GM19397 (cell line): ENCODE data around the gene TECTA.
"Not testable (repeated sequence)": the region's sequence is repeated elsewhere in the genome, so short reads cannot be mapped to it uniquely, and the experiment has no call there.

ENCODE experiments used
- ATAC-seq: cut with Tn5 transposase; IDR thresholded peaks from one replicate; pipeline ENCODE4 v1.9.1; 2021; ENCODE audit warnings: mild to moderate bottlenecking, moderate library complexity; ENCODE audit not compliant: unreplicated experiment

The TECTA gene

DNA sequence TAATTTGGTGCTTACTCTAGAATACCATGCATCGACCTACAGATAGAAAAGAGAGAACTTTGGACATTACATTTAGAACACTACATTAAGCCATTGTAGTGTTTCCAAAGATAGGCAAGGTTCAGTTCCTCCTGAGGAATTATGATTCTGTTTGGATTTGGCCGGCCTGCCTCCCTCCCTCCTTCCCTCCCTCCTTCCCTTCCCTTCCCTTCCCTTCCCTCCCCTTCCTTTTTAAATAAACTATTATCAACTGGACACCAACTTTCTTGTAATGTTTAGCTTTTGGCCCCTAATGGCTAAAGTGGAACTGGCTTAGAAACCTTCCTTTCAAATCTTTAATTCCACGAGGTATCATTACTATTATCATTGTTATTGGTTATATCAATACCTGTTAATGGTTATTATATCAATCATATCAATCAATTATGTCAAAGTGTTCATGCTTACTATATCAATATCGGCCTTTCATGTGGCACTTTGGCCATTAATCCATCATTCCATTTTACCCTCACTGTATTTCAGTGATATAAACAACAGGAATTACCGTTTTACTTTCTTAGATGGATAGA is 60.4 kb downstream of the TECTA start:
- no peak for ATAC-seq

DNA sequence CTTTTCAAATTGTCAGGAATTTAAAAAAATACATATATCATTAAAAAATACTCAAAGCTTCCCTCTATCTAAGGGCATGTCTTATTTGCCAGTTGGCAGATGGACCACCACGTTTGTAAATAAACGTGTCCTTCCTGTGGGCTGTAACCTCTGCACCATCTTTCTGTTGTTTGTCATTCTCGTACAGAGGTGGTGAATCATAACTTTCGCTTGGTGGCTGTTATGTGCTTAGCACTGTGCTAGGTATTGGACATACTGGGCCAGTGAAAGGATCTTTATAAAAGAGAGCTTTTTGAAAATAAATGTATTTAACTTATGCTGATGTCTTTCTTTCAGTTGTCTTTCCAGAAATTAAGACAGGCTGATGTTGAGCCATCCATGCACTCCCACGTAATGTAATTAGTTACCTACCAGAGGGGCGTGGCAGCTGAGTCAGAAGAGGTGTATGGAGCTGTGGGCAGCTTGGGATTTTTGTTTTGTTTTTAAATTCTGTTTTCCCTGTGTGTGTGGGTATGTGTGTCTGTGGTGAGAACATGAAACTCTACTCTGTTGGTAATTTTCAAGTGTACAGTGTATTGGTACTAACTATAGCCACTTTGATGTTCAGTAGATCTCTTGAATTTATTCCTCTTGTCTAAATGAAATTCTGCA is 62.7 kb downstream of the TECTA start:
- ATAC-seq: no peak

DNA sequence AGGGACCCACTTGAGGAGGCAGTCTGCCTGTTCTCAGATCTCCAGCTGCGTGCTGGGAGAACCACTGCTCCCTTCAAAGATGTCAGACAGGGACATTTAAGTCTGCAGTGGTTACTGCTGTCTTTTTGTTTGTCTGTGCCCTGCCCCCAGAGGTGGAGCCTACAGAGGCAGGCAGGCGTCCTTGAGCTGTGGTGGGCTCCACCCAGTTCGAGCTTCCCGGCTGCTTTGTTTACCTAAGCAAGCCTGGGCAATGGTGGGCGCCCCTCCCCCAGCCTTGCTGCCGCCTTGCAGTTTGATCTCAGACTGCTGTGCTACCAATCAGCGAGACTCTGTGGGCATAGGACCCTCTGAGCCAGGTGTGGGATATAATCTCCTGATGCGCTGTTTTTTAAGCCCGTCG is 76.6 kb downstream of the TECTA start:
- ATAC-seq: not testable (repeated sequence)

DNA sequence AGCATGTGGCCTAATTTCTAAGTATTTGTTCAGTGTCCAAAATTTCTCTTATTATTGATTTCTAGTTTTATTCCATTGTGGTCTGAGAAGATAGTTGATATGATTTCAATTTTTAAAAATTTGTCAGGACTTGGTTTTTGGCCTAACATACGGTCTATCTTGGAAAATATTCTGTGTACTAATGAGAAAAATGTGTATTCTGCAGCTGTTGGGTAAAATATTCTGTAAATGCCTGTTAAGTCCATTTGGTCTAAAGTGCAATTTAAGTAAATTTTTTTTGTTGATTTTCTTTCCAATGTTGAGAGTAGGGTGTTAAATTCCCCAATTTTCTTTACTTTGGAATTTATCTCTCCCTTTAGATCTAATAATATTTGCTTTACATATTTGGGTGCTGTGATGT is 78.3 kb downstream of the TECTA start:
- ATAC-seq: no peak

DNA sequence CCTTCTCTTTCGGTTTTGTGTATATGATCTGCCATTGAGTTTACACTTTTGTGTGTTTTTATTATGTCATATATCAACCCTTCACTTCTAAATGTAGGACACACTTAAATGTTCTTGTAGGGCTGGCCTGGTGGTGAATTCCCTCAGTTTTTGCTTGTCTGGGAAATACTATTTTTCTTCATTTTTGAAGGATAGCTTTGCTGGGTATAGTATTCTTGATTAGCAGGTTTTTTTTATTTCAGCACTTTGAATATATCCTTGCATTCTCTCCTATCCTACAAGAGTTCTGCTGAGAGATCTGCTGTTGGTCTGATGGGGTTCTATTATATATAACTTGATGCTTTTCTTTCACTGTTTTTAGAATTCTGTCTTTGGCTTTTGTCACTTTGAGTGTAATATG is 79.1 kb downstream of the TECTA start:
- no peak for ATAC-seq

DNA sequence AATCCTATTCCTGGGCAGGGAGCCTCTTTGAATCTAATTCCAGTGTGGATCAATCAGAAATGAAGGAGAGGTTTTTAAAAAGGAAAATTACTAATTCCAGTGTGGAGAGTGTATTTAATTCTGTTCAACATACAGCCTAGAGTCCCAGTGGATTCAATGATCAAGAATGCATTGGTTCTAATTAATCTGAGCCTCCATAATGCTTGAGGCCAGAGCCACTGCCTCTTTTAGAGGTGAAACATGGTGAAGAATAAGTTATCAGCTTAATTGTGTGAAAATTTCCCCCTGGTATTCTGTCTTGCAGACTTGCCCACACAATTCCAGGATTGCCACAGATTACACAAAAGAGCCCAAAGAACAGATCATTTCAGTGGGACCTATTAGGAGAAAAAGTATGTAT is 87.7 kb downstream of the TECTA start:
- no peak for ATAC-seq

DNA sequence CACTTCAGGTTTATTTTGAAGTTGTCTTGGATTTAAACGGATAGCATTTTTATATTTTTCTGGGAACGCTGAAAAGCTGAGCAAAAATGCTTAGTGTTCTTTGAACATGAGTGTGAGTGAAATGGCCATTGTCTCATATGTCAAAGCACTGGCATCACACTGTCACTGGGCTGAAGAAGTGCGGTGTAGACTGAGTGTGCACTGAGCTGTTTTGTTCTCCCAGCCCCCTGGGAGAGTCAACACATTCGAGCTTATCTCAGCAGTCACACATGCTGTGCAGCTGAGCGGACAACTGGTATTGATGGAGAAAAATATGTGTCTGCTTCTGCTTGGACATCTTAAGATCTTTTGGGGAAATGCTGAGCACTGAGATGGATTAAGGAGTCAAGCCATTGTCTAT is 90.8 kb downstream of the TECTA start:
- no peak for ATAC-seq

DNA sequence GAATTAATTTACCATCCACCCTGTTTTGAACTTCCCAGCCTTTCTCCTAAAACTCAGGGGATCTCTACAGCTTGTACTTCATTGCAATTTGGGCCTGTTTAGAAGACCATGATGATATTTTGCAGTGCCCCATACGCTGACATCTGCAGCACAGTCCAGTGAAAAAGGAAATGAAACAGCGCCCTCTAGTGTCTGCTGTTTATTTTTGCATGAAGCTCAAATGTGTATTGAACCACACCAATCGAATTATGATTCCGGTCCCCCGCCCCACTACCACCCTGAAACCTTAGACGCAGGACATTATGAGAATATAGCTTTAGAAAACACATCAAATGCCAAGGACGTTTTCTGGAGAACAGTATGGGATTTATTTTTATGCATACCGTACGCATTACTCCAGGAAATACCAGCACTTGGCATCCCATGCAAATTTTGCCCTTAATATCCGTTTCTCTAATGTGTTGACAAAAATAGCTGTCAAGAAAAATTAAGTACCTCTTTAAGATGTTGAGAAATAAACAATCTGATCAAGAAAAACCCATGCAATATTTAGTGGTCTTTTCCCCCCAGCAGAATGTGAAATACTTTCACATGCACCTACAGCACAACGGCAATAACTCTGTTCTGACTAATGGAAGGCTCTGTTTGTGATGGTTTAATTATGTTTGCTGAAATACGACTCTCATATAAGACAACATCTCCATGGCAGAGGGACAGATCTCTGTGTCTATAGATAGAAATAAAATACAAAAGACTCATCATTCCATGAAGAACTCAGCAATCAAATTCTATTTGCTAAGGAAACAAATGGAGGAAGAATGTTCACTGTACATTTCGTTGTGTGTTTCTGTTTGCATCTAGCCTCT is 93.9 kb downstream of the TECTA start:
- ATAC-seq: peak; percentile 68

DNA sequence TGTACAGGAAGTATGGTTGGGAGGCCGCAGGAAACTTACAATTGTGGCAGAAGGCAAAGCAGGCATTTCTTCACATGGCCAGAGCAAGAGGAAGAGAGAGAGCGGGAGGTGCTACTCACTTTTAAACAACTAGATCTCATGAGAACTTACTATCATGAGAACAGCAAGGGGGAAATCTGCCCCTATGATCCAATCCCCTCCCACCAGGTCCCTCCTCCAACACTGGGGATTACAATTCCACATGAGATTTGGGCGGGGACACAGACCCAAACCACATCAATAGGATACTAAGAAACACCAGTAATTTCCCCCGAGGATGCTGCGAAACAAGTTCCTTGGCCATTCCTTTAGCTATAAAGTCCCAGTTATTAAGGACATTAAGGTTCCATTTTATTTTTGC is 97.4 kb downstream of the TECTA start:
- ATAC-seq: no peak

DNA sequence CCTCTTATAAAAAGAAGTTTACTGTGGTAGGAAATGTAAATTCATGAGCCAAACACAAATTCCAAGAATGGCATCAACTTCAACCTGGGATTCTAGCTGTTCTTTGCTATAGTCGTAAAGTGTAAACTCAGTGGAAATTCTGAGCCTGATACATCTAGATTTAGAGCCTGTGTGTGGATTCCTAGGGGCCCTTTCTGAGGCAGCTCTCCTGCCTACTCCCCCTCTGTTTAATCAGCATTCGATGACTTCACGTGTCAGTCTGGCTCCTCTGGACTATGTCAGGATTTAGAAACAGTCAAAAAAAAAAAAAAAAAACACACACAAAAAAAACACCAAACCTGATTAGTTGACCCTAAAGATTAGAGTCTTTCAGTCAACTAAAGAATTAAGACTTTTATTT is 98.5 kb downstream of the TECTA start:
- ATAC-seq: no peak

DNA sequence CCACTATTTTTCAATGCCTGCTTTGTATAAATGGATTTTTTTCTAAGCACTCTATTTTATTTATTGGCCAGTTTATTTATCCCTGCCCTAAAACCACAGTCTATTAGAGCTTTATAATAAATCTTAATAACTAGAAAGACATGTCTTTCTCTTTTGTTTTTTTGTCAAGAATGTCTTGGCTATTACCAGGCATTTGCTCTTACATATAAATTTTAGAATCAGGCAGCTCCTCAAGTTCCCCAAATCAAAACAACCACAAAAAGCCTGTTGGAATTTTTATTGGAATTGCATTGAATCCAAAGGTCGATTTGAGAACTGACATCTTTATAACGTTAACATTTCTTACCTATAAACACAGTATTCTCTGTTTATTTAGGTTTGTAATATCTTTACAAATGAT is 105.8 kb downstream of the TECTA start:
- ATAC-seq: no peak

DNA sequence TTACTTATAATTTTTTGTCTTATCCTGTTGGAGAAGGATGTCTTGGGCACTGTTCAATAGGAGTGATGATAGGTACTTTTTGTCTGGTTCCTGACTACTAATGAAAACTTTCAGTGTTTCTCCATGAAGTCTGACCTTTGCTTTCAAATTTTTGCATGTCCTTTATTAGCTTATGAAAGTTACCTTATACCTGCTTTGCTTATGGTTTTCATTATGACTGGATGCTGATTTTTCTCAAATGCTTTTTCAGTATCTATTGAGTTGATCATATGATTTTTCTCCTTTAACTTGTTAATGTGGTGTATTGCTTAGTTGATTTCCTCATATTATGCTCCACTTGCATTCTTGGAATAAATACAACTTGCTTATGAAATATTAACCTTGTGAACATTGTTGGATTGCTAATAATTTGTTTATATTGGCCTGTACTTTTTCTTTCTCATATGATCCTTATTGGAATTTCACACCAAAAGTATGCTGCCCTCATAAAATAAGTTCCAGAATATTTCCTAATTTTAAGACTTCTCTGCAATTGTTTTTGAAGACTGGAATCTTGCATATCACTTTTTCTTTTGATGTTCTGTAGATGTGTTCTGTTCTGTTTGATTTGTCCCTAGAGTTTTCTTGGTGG is 106.6 kb downstream of the TECTA start:
- ATAC-seq: no peak

DNA sequence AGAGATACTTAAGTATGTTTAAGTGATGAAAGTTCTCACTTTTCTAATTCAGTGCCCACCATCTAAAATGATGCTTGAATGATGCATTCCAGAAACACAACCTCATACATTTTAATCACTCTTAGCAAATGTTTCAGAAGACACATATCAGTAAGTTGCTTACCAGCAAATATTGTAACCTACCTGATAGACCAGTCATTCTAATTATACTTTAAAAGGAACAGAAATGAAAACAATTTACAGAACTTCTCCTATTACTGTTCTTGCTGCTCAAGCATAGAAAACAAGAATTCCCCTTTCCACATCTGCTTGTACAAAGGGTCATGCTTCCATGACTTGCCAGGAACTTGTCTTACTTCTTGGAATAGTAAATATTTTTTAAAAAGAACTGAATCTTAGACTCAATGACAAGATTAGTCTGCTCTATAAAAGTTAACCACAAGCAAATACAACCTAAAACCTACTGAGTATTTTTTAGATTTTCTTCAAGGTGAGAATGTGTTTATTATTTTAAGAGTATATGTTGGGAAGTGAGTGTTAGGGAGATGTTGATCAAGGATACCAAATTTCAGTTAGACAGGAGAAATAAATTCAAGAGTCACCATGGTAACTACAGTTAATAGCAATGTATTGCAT is 109.5 kb downstream of the TECTA start:
- ATAC-seq: no peak

DNA sequence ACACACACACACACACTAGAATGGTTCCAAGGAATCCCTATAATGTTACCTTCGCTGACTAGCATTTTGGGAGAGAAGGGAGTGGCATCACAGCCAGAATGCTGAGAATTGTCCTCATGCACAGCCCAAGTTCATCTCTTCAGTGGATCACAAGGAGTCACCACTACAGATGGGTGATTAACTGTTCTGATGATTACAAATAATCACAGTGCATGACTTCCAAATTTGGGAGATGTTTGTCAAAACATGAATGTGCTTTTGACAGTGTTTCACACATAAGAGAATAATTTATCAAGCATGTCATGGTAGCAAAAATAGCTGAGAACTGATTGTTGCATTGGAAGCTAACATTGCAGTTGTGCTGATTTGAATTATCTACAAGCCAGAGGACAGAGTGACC is 110.6 kb downstream of the TECTA start:
- no peak for ATAC-seq

DNA sequence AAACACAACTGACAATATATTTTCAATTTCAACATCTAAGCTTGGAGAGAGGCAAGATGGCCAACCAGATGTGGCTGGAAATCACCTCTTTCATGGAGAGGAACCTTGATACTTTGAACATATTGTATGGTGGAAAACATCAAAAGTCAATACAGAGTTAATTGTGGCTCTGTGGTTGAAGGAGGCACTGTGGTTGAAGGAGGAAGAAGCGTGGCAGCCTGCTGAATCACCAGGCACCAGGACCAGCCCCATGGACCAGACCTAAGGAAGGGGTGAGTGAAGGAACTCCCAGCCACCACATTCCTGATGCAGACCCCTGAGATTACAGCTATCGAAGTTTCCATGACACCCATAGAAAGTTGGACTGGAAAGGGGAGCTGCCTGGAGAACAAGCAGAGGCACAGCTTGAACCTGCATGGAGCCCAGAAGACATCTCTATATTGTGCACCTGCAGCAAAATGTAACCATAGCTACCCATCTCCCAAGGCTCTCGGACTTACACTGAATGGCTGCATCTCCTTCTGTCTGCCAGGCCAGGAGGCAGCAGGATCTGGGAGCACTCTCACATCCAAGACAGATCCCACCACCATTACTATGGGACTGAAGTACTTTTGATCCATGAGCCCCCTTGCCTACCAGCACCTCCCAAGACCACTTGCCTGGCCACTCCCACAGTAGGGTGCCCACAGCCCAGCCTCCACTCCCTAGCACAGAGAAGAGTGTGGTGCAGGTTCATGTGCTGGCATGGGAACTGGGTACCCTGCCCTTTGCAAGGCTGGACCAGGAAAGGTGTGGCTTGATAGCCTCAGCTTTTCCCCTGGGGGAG is 111.7 kb downstream of the TECTA start:
- no peak for ATAC-seq

DNA sequence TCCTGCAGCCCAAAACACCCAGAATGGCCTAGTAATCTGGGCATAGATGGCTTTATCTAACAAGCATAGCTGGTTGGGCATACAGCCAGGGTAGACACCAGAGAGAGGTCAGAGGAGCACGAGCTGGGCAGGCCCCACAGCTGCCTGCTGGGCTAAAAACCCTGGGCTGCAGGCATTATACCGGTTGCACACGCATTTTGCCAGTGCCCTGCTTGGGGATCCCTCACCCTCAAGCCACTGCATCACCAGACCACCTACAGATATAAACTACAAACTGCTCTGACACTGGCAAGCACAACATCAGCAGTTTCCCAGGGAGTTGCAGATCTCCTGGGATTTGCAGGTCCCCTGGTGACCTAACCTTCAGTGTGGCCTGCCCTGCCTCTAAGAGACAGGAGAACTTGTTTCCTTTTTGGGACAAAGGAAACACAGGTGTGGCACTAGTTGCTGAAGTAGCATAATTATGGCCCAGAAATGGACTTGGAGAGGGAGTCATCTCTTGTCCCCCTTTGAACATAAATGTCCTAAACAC is 112.4 kb downstream of the TECTA start:
- ATAC-seq: no peak

DNA sequence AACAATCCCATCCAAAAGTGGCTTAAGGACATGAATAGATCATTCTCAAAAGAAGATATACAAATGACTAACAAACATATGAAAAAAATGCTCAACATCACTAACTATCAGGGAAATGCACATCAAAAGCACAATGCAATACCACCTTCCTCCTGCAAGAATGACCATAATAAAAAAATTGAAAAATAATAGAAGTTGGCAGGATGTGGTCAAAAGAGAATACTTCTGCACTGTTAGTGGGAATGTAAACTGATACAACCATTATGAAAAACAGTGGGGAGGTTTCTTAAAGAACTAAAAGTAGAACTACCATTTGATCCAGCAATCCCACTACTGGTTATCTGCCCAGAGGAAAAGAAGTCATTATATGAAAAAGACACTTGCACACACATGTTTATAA is 113.8 kb downstream of the TECTA start:
- ATAC-seq: no peak

DNA sequence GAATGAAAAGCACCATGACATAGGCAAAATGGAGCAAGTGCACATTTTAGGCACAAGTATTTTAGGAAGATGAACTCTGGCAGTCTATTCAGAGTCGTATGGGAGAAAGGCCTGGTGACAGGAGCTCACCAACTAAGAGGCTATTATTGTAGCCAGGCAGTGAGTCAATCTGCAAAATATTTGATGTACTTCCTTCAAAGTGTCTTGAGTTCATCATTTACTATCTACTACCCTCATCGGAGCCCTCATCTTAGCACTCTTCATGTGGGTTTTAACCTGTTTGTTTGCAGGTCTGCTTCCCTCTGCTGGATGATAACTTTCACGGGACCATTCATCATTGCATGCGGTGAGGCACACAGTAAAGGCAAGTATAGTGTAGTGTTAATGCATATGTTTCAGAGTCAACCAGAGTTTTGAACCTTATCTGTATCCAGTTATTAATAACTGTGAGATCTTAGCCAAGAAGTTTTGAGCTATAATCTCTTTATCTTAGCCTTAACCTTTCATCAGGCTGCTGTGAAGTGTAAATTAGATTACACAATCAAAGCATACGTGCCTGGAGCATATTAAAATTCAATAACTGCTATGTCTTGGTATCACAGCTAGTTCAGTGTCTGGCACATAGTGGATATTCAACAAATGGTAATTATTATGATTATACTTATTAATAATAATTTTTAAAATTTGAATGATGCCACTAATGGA is 120.6 kb downstream of the TECTA start:
- no peak for ATAC-seq

DNA sequence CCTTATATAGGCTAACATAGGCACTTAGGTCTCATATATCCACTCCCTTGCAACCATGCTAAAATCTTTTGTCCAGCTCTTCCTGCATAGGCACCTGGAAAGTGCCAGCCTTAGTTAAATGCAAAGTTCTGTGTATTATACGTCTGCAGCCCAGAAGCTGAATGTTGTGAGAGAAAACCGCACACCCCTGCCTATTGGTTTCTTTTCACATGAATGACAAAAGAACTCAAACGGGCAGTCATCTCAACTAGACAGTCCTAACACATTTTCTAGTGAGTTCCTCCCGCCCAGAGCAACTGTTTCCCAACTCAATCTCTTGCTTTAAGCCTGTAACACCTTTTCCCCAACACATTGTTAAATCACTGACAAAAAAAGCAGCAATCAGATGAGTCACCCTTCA is 122.1 kb downstream of the TECTA start:
- ATAC-seq: no peak

DNA sequence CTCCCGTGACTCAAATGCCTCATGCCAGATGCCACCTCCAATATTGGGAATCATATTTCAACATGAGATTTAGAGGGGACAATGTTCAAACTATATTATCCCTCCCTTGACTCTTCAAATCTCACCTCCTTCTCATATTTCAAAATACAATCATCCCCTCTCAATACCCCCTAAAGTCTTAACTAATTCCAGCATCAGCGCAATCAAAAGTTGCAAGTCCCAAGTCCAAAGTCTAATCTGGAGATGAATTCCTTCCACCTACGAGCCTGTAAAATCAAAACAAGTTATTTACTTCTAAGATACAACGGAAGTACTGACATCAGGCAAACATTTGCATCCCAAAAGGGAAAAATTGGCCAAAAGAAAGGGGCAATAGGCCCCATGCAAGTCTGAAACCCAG is 124.3 kb downstream of the TECTA start:
- no peak for ATAC-seq
